Fibroblast of lung (primary cell): ENCODE results near the gene SEMA4D.

Experiments used
- EZH2 ChIP-seq: IDR thresholded peaks from 2 replicates; pipeline ENCODE4 v1.5.1; 2012; ENCODE audit warnings: low read length, control low read depth, mild to moderate bottlenecking; ENCODE audit errors: missing control alignments
- TF ChIP-seq, protein P1 (sequence below), 2 donors: IDR thresholded peaks in 1 of 2; conservative IDR thresholded peaks in 1 of 2; 1 replicate in 1 of 2; 2 replicates in 1 of 2; pipeline ENCODE4 v1.5.1; 2011 to 2012; ENCODE audit warnings: low read length in 2 of 2, control low read depth in 1 of 2, inconsistent platforms in 1 of 2, low read depth in 1 of 2, mild to moderate bottlenecking in 1 of 2

DNA sequence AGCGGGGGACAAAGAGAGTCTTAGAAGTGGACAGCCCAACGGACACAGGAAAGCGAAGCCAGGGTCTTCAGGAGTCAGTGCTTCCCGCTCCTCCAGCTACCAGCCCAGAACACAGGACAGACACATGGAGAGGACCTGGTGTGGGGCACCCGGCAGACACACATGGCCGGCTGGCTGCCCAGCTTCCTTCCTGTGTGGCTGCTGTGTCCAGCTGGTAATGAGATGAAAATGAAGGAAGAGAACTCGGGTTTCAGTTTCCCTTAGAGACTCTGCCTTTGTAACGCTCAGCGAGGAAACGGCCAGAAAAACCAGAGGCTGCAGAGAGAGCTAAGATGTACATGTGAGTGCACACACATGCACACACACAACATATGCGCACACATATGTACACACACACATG is 92.1 kb downstream of the SEMA4D start:
- TF ChIP-seq, protein P1, sequence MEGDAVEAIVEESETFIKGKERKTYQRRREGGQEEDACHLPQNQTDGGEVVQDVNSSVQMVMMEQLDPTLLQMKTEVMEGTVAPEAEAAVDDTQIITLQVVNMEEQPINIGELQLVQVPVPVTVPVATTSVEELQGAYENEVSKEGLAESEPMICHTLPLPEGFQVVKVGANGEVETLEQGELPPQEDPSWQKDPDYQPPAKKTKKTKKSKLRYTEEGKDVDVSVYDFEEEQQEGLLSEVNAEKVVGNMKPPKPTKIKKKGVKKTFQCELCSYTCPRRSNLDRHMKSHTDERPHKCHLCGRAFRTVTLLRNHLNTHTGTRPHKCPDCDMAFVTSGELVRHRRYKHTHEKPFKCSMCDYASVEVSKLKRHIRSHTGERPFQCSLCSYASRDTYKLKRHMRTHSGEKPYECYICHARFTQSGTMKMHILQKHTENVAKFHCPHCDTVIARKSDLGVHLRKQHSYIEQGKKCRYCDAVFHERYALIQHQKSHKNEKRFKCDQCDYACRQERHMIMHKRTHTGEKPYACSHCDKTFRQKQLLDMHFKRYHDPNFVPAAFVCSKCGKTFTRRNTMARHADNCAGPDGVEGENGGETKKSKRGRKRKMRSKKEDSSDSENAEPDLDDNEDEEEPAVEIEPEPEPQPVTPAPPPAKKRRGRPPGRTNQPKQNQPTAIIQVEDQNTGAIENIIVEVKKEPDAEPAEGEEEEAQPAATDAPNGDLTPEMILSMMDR (conservative IDR thresholded peaks at IDR 0.05 in 1 of 2, IDR thresholded peaks at IDR 0.05 in 1 of 2; ENCODE audit: low read depth in 1 of 2, low read length in 2 of 2): no peak
- no peak for TF ChIP-seq EZH2
